AG04449 (cell line): Measurements from ENCODE around the gene FBXW11.

Experiments
- CTCF ChIA-PET: fragments of 350-600 bp; formaldehyde crosslinking; extraction: SDS; loops from one replicate; lab custom pipeline; 2021; ENCODE audit warnings: antibody characterized with exemption; lab: Yijun Ruan, JAX
- POLR2A ChIA-PET: fragments of 400-600, 350-600 bp; formaldehyde crosslinking; extraction: SDS; loops from one replicate; lab custom pipeline; 2020; ENCODE audit warnings: antibody characterized with exemption, inconsistent platforms; lab: Yijun Ruan, JAX
- DNase-seq: peaks from one replicate; pipeline ENCODE4 v3.0.0-alpha.2; 2010; ENCODE audit warnings: low read depth, low spot score
- H3K4me3 ChIP-seq: 2 replicates; pipeline ENCODE4 v1.5.1; 2011; ENCODE audit warnings: low read depth, mild to moderate bottlenecking, control low read depth, low read length
- CTCF ChIP-seq: IDR thresholded peaks from one replicate; pipeline ENCODE4 v1.5.1; 2011; ENCODE audit warnings: mild to moderate bottlenecking, moderate library complexity, low read length, control low read depth, inconsistent platforms; ENCODE audit not compliant: insufficient read depth; ENCODE audit errors: missing control alignments

Gene FBXW11

GRCh38 chr5:171845857-171846256, 160.6 kb downstream of the FBXW11 start:
- no peak overlapping the region for H3K4me3 ChIP-seq
- CTCF ChIA-PET, result interaction anchor here (0.9 to 1.3 kb wide), 5 partner anchors 9 to 216 kb away, joined by 3 to 4 read pairs (median 3); no protein-coding TSS in a partner anchor
- TF ChIP-seq CTCF, result no peak
- DNase-seq, result no peak
- POLR2A ChIA-PET, result interaction anchor here (1.0 kb wide), 1 partner anchor 427 kb away, joined by 3 read pairs; the partner anchor contains the start of gene FGF18

DNA sequence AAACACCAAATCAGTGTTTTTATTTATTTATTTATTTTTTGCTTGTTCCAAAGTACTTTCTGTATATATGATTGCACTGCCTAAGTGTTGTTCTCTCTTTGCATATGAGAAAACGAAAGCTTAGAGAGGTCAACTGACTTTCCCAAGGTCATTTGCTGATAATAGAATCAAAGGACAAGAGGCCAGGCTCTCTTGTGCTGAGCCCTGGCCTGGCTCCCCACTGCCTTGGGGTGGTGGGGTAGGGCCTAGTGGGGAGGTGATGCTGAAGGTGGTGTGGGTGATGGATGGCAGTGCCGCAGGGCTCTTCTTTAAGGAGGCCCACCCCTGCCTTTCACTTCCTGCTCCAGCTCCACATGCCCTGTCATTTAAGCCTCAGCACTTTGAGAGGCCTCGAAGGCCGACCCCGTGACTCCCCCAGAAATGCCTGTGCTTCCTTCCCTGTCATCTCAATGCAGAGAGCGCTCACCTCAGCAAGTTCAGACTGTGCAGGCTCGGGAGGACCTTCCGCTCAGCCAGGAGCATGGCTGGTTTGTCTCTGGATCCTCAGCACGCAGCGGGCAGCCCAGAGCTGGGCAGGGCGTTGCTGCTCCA, 161.3 kb downstream of the FBXW11 start:
- ChIA-PET CTCF (interaction anchor here (1.0 to 1.2 kb wide), 2 partner anchors 11 to 12 kb away, joined by 3 read pairs; no protein-coding TSS in a partner anchor), POLR2A (interaction anchor here (1.0 kb wide), 1 partner anchor 426 kb away, joined by 3 read pairs; the partner anchor contains the start of gene FGF18)
- TF ChIP-seq CTCF, result no peak
- no peak overlapping the region for H3K4me3 ChIP-seq
- no peak for DNase-seq

DNA sequence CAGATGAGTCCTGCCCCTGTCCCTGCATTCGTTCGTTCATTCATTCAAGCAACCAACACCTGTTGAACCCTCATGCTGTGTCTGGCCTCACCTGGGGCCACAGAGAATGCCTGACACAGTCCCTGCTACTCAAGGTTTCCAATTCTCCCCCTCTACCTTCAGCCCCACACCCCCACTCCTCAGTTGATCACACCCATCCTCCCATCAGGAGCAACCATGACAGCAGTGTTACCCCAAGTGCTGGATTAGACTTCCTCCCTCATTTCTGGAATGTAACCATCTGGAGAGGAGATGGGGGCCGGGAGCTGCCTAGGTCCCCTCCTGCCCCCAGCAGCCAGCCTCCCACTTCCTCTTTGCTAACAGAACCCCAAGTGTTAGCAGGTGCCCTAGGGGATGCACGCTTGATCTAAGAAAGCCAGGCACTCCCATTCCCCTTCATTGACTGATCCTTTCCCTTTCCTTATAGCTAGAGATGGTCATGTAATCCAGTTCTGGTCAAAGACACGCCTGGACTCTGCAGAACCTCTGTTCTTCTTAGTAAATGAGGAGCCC, 163.6 kb downstream of the FBXW11 start:
- TF ChIP-seq CTCF, result no peak
- ChIA-PET POLR2A (no interaction called here), CTCF (interaction anchor here (1.8 kb wide), 1 partner anchor 213 kb away, joined by 4 read pairs; no protein-coding TSS in a partner anchor)
- no peak for DNase-seq
- no peak overlapping the region for H3K4me3 ChIP-seq

DNA sequence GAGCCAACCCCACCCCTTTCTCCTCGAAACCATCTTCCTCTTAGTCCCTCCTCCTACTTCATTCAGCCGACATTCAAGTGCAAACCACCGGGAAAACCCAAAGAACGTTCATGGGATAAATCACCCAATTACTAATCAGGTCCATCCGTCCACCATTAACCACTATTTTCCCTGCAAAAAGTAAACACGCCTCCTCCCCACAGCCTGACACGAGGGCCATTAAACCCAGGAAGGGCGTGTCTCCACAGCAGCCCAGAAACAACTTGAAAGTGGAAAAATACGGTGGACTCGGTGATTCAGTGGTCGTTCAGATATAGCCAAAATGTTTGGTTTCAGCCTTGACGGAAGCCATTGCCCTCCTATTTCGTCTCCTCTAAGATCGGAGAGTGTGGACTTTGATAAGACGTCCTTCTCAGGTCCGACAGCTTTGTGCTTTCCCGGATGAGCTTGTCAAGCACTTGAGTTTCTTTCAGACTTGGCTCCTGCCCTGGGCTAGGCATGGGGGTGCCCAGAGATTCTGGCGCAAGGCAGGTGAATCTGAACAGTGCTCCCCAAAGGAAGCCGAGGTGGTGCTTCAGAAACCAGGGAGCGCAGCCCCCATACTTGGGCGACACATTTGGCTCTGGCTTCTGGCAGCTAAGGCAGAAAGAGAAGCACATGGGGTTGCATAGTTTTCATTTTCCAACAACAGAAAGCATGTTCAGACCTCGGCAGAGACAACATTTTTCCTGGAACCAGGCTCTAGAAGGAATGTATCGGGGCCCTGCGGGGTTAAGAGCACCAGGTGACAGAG, 164.3 kb downstream of the FBXW11 start:
- POLR2A ChIA-PET, result no interaction called here
- TF ChIP-seq CTCF, result no peak

GRCh38 chr5:171840711-171841522, 165.5 kb downstream of the FBXW11 start:
- POLR2A ChIA-PET, result no interaction called here
- DNase-seq, result no peak
- no peak overlapping the region for H3K4me3 ChIP-seq
- no peak for TF ChIP-seq CTCF
- CTCF ChIA-PET, result interaction anchor here (0.6 to 1.6 kb wide), 4 partner anchors 11 to 210 kb away, joined by 3 to 4 read pairs (median 3); no protein-coding TSS in a partner anchor

More for the DNA sequence above, 164.3 kb downstream of the FBXW11 start:
- no peak overlapping the region for H3K4me3 ChIP-seq
- CTCF ChIA-PET, result interaction anchor here (1.1 to 1.6 kb wide), 3 partner anchors 12 to 16 kb away, joined by 3 to 4 read pairs (median 3); no protein-coding TSS in a partner anchor
- no peak for DNase-seq
